Gastroesophageal sphincter (tissue), 4 donors: ENCODE results near the gene CUL9. TPM values are rescaled to one million over a fixed set of nuclear protein-coding genes. Genes with fewer than 3 reads are reported as not detected.

Source experiments
- ATAC-seq: fragments of 150-250 bp; one replicate; pipeline ENCODE4 v1.9.1; 2016; ENCODE audit warnings: mild to moderate bottlenecking, moderate library complexity
- H3K27ac ChIP-seq, 4 donors: fragments of 200-600 bp; sonication (generic) in 3 of 4; 1 replicate in 3 of 4; 2 replicates in 1 of 4; pipeline ENCODE4 v1.5.1; 2016 to 2019
- H3K27me3 ChIP-seq: fragments of 200-600 bp; sonication (generic); one replicate; pipeline ENCODE4 v1.5.1; 2019
- H3K36me3 ChIP-seq, 2 donors: fragments of 200-600 bp; sonication (generic); one replicate each; pipeline ENCODE4 v1.5.1; 2019; ENCODE audit warnings: control low read depth in 1 of 2
- H3K4me1 ChIP-seq, 3 donors: fragments of 200-600 bp; sonication (generic); 1 replicate in 2 of 3; 2 replicates in 1 of 3; pipeline ENCODE4 v1.5.1; 2016 to 2019; ENCODE audit warnings: control low read depth in 2 of 3
- H3K4me3 ChIP-seq, 2 donors: fragments of 200-600 bp; sonication (generic); one replicate each; pipeline ENCODE4 v1.5.1; 2019; ENCODE audit warnings: mild to moderate bottlenecking in 1 of 2, moderate library complexity in 1 of 2
- H3K9me3 ChIP-seq, 3 donors: fragments of 200-600 bp; sonication (generic); one replicate each; pipeline ENCODE4 v1.5.1; 2017 to 2019; ENCODE audit warnings: control low read depth in 2 of 3
- CTCF ChIP-seq, 4 experiments: fragments of 200-600 bp in 2 of 4; fragments of 450-650 bp in 2 of 4; sonication (generic) in 1 of 4; IDR thresholded peaks; one replicate each; pipeline ENCODE4 v1.5.1; 2017 to 2019; ENCODE audit warnings: antibody characterized with exemption in 4 of 4, mild to moderate bottlenecking in 2 of 4, moderate library complexity in 2 of 4
- EP300 ChIP-seq: sonication (generic); formaldehyde crosslinking; IDR thresholded peaks from one replicate; pipeline ENCODE4 v1.6.1; 2017; ENCODE audit warnings: antibody characterized with exemption, mild to moderate bottlenecking
- POLR2A ChIP-seq, 2 donors: fragments of 450-650 bp; IDR thresholded peaks; one replicate each; pipeline ENCODE4 v1.6.1; 2017; ENCODE audit warnings: antibody characterized with exemption in 2 of 2, mild to moderate bottlenecking in 2 of 2, moderate library complexity in 1 of 2
- POLR2AphosphoS5 ChIP-seq: sonication (generic); formaldehyde crosslinking; IDR thresholded peaks from one replicate; pipeline ENCODE4 v1.6.1; 2017; ENCODE audit warnings: antibody characterized with exemption
- WGBS, 2 donors: methylation state at CpG; one replicate each; pipeline ENCODE4 v1.1.5; 2018; ENCODE audit warnings: low coverage in 1 of 2; 5-methylcytosine and 5-hydroxymethylcytosine counted together
- total RNA-seq, 4 donors: library from RNA; depleted of rRNA; stranded (reverse); fragments of >200 nt; gene quantifications; one replicate each; pipeline ENCODE4 v1.1.0, GENCODE V29; 2016

The CUL9 gene
- total RNA-seq, 4 donors from 2014 or later: 23.2 to 36.6 (median 24.2) TPM

GRCh38 chr6:43196337-43196736, 14.3 kb downstream of the CUL9 start:
- no peaks in the 10 kb centered on the region for H3K27me3 ChIP-seq

GRCh38 chr6:43199912-43200311, 17.9 kb downstream of the CUL9 start:
- ATAC-seq: no peak
- H3K4me1 ChIP-seq: no peaks in the 10 kb centered on the region
- H3K27me3 ChIP-seq: no peaks in the 10 kb centered on the region
- TF ChIP-seq POLR2AphosphoS5 (no peak), CTCF (IDR thresholded peaks at IDR 0.05) (no peak), EP300 (no peak), POLR2A (IDR thresholded peaks at IDR 0.05) (no peak)
- no peak overlapping the region for H3K27ac ChIP-seq
- WGBS, 2 donors: 81% methylated on average over 4 of the region's 6 CpGs; no CpG with 5 or more reads in 1 of the 2 donors
- no peak overlapping the region for H3K4me3 ChIP-seq
- peaks cover 0 to 91% of the 10 kb centered on the region in 2 donors for H3K36me3 ChIP-seq
- H3K9me3 ChIP-seq: no peaks in the 10 kb centered on the region

More at GRCh38 chr6:43196337-43196736, 14.3 kb downstream of the CUL9 start:
- 88% methylated on average over 3 of the region's 5 CpGs; no CpG with 5 or more reads in 1 of the 2 donors for WGBS, 2 donors
- TF ChIP-seq POLR2AphosphoS5 (no peak), POLR2A (IDR thresholded peaks at IDR 0.05) (no peak), CTCF (IDR thresholded peaks at IDR 0.05) (no peak), EP300 (no peak)
- no peak for ATAC-seq
- Histone ChIP-seq H3K36me3 (peaks cover 0 to 94% of the 10 kb centered on the region in 2 donors), H3K9me3 (no peaks in the 10 kb centered on the region), H3K4me3 (no peak overlapping the region), H3K27ac (no peak overlapping the region), H3K4me1 (no peaks in the 10 kb centered on the region)

- Histone ChIP-seq H3K36me3 (peaks cover 0 to 91% of the 10 kb centered on the region in 2 donors), H3K4me1 (no peaks in the 10 kb centered on the region), H3K27ac (no peak overlapping the region), H3K9me3 (no peaks in the 10 kb centered on the region), H3K27me3 (no peaks in the 10 kb centered on the region), H3K4me3 (no peak overlapping the region)
- WGBS, 2 donors: 95% methylated on average over 6 of the region's 6 CpGs; no CpG with 5 or more reads in 1 of the 2 donors
- no peak for ATAC-seq
- TF ChIP-seq CTCF (IDR thresholded peaks at IDR 0.05) (no peak), POLR2A (IDR thresholded peaks at IDR 0.05) (no peak), EP300 (no peak), POLR2AphosphoS5 (no peak)
Measured at GRCh38 chr6:43200541-43200940, 18.5 kb downstream of the CUL9 start.

- no peaks in the 10 kb centered on the region for H3K27me3 ChIP-seq
- no peaks in the 10 kb centered on the region for H3K4me1 ChIP-seq
- peaks cover 0 to 91% of the 10 kb centered on the region in 2 donors for H3K36me3 ChIP-seq
- no peak for ATAC-seq
- no peak overlapping the region for H3K4me3 ChIP-seq
- TF ChIP-seq POLR2AphosphoS5 (no peak), EP300 (no peak), POLR2A (IDR thresholded peaks at IDR 0.05) (no peak), CTCF (IDR thresholded peaks at IDR 0.05) (no peak)
- no peaks in the 10 kb centered on the region for H3K9me3 ChIP-seq
- H3K27ac ChIP-seq: no peak overlapping the region
- WGBS, 2 donors: 67 to 78% methylated on average over 1 to 5 of the region's 5 CpGs
Measured at GRCh38 chr6:43202451-43202850, 20.5 kb downstream of the CUL9 start.

- Histone ChIP-seq H3K36me3 (peaks cover 0 to 84% of the 10 kb centered on the region in 2 donors), H3K27me3 (no peaks in the 10 kb centered on the region), H3K4me1 (no peaks in the 10 kb centered on the region), H3K27ac (no peak overlapping the region), H3K9me3 (no peaks in the 10 kb centered on the region), H3K4me3 (no peak overlapping the region)
- no peak for ATAC-seq
- 93 to 100% methylated on average over 2 of the region's 17 CpGs for WGBS, 2 donors
- no peak for TF ChIP-seq EP300
- TF ChIP-seq POLR2A (IDR thresholded peaks at IDR 0.05): no peak
- TF ChIP-seq CTCF (IDR thresholded peaks at IDR 0.05): no peak
- no peak for TF ChIP-seq POLR2AphosphoS5
Measured at GRCh38 chr6:43203029-43203717, 21.2 kb downstream of the CUL9 start.
